Islet of Langerhans (tissue), 1 donor: Measurements from ENCODE around the gene ZNF304.
"Not testable (repeated sequence)": the region's sequence is repeated elsewhere in the genome, so short reads cannot be mapped to it uniquely, and the experiment has no call there.

ENCODE experiments used
- FAIRE-seq: peaks from one replicate; lab custom pipeline; 2011; peaks lifted over from hg19 to GRCh38; lab: Jason Lieb, UNC

Gene ZNF304

DNA sequence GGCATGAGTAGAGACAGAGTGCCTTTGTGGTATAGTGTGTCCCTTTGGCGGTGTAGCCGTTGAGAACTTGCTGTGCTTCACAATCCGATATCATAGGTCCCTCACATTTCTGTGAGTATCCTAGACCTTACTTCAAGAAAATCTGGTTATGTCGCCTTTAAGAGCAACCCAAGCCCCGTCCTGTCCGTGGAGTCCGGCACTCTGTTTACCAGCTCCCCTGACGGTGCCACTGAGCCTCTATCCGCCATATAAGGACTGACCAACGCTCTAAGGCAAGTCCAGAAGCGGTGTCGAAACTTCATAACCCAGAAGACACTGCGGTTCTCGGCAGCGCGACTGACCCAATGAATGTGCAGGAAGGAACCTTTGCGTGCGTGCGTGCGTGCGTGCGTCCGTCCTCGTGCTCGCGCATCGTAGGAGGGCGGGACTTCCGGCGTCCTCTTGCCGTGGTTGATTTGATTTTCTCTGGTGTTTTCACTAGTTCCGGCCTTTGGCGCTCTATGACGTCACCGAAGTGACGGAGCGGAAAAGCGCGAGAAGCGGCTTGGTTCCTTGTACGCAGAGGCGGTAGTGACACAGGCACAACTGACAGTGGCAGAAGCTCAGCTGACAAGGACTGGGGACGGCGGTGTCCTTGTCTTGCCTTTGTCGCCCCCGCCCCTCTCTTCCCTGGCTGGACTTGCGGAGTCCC is 12.1 kb downstream of the ZNF304 start, which contains the start of the genes TRAPPC2B and ZNF547:
TSS of gene TRAPPC2B (plus strand) at position 555 of the 691 bp plus-strand sequence. CDS start 1,283 bp downstream, outside the sequence.
TSS of gene ZNF547 (plus strand) at position 555 of the 691 bp plus-strand sequence. CDS start 5,005 bp downstream, outside the sequence.
- FAIRE-seq = peak; percentile 97

DNA sequence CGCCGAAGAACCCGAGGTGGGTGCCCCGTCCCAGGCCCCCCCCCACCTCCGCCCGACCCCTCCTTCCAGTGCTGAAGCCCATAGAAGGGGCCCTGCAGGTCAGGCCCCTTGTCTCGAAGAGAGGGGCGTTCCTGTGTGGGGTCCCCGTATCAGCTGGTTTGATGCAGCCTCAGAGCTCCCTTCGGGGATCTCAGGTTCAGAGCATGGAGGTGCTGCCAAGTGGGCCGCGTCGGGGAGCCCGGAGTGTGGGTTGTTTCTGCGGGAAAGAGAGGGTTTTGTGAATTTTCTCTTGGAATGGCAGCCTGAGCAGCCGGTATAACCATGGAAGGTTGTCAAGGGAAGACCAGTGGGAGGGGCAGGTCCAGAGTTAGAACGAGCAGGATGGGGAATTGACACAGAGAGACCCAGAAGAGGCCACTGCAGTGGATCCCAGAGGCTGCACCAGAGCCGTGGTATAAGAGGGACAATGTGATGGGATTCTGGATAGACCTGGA is 12.7 kb downstream of the ZNF304 start:
- FAIRE-seq = no peak

DNA sequence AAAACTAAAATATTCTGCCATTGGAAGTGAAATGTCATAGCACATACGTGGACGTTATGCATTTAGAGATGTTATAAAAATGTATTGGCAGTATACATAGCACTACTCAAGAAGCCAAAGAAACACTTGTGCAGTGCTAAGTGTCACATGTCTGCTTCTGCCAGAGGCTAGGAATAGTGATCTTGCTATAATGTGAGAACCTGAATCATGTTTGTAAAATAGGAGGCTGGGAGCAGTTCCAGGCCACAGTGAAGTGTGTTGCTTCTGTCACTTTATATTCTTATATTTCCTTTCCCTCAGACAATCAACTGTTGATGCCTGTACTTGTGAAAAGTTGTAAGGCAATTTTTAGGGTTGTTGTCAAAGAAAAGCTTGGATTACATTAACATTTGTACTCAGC is 15.7 kb downstream of the ZNF304 start:
- no peak for FAIRE-seq

DNA sequence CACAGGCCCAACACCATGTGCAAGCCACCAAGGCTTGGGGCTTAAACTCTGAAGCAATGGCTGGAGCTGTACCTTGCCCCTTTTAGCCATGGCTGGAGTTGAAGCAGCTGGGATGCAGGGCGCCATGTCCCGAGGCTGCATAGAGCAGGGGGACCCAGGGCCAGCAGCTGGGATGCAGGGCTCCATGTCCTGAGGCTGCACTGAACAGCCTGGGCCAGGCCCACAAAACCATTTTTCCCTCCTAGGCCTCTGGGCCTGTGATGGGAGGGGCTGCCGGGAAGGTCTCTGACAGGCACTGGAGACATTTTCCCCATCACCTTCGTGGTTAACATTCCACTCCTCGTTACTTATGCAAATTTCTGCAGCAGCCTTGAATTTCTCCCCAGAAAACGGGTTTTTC is 23.1 kb downstream of the ZNF304 start:
- no peak for FAIRE-seq

DNA sequence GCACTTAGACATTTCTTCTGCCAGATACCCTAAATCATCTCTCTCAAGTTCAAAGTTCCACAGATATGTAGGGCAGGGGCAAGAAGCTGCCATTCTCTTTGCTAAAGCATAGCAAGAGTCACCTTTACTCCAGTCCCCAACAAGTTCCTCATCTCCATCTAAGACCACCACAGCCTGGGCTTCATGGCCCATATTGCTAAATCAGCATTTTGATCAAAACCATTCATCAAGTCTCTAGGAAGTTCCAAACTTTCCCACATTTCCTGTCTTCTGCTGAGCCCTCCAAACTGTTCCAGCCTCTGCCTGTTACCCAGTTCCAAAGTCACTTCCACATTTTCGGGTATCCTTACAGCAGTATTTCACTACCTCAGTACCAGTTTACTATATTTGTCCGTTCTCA is 23.6 kb downstream of the ZNF304 start:
- not testable (repeated sequence) for FAIRE-seq

DNA sequence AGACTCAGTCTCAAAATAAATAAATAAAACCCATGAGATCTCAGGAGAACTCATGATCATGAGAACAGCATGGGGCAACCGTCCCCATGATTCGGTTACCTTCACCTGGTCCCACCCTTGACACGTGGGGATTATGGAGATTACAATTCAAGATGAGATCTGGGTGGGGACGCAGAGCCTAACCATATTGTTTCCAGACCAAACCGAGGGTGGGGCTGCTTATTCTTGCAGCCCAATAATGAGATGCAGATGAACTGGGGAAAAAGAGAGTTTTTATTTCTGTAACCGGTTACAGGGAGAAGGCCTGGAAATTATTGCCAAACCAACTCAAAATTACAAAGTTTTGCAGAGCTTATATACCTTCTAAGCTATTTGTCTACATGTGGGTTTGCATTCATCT is 25.1 kb downstream of the ZNF304 start:
- FAIRE-seq = no peak

DNA sequence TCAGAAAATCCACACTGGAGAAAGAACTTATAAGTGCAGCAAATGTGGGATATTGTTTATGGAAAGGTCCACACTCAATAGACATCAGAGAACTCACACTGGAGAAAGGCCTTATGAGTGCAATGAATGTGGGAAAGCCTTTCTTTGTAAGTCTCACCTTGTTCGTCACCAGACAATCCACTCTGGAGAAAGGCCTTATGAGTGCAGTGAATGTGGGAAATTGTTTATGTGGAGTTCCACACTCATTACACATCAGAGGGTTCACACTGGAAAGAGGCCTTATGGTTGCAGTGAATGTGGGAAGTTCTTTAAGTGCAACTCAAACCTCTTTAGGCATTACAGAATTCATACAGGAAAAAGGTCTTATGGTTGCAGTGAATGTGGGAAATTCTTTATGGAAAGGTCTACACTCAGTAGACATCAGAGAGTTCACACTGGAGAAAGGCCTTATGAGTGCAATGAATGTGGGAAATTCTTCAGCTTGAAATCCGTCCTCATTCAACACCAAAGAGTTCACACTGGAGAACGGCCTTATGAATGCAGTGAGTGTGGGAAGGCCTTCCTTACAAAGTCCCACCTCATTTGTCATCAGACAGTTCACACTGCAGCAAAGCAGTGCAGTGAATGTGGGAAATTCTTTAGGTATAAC is 26.6 kb downstream of the ZNF304 start:
- no peak for FAIRE-seq

DNA sequence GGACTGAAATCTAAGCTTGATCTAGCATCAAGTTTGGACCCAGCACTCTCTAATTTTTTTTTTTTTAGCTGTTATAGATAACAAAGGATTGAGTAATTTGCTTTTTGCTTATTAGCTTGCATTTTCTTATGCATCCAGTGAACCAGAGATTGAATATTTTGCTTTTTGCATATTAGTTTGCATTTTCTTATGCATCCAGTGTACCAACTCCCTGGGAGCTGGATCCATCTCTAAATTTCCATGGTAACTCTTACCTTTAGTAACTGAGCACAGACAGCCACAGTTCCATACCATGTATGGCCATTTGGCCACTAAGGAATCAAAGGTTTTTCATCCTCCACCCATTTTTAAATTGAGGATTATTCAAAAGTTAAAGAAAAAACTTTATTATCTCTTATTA is 29.9 kb downstream of the ZNF304 start:
- FAIRE-seq = no peak

DNA sequence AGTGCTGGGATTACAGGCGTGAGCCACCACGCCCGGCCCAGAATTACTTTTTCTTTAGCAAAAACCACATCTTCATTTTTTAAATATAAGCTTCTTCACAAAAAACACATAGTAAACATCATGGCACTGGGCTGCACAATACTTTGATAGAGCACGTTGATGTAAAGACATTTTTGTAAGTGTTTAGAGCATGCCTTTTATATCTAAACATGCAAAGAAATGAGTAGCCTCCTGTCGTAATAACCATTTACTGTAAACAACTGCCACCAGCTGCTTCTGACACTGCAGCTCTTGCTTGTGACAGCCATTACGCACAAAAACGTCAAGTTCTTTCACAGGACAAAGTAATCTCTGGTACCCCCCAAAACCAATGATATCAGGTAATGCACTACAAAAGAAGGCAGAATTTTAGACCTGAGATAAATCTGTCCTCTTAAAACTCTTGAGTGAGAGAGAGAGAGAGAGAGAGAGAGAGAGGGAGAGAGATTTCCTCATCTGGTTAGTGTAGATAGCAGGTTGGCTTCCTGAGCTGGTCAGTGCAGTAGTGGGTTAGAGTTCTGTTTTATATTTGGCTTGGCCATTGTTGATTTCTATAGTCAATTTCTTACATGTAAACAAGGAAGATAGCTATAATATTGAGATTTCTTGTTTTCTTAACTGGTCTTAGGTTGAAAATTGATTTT is 31.9 kb downstream of the ZNF304 start:
- FAIRE-seq = no peak

DNA sequence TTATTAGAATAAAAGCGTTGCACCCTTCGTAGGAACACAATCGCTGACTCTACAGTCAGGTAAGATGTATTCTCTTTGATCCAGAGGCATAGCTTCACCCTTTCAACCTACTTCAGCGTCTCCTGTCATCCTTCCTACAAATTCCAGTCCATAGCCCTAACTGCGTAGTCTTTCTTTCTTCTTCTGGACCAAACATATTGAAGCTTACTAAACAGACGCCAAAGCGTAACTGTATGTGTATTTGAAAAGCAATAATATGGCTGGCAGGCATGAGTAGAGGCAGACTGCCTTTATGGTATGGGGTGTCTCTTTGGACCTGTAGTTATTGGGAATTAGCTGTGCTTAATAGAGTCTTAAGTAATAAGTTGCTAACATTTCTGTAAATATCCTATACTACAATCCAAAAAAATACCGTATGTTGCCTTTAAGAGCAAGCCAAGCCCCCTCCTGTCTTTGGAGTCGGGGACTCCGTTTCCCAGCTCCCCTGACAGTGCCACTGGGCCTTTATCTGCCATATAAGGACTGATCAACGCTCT is 38.2 kb downstream of the ZNF304 start:
- peak; percentile 99 for FAIRE-seq

DNA sequence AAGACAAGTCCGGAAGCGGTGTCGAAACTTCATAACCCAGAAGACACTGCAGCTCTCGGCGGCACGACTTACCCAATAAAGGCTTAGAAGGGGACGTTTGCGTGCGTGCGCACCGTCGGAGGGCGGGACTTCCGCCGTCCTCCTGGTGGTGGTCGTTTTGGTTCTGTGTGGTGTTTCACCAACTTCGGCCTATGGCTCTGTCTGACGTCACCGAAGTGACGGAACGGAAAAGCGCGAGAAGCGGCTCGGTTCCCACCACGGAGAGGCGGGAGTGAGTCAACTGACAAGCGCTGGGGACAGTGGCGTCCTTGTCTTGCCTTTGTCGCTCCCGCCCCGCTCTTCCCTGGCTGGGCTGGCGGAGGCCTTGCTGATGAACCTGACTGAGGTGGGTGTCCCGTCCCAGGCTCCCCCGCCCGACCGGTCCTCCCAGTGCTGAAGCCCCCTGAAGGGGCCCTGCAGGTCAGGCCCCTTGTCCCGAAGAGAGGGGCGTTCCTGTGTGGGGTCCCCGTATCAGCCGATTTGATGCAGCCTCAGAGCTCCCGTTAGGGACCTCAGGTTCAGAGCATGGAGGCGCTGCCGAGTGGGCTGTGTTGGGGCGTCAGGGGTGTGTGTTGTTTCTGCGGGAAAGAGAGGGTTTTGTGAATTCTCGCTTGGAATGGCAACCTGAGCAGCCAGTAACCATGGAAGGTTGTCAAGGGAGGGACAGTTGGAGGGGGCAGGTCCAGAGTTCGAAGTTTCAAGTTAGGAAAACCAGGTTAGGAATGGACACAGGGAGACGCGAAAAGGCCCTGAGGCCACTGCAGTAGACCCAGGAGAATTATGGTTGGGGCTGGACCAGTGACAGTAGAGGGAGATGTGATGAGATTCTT is 38.9 kb downstream of the ZNF304 start, which contains the start of gene ZNF548:
TSS of gene ZNF548 (plus strand) at position 125 of the 869 bp plus-strand sequence. CDS start at position 371, 246 bp downstream.
- FAIRE-seq = no peak

DNA sequence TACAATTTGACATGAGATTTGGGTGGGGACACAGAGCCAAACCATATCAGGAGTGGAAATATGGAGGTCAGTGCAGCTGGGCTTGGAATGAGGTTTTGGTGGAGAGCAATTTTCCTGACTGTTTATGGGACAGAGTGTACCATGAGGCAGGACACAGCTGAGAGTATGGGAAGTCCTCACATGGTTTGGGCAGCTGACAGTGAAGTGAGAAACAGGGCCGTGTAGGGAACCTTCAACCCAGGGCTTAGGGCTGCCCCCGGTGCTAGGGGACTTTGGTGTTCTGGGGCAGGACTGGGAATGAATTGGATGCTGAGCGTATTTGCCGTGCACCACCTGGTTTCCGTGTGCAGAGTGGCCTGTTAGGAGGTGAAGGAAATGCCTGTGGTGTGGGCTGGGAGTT is 44.6 kb downstream of the ZNF304 start:
- FAIRE-seq = no peak

DNA sequence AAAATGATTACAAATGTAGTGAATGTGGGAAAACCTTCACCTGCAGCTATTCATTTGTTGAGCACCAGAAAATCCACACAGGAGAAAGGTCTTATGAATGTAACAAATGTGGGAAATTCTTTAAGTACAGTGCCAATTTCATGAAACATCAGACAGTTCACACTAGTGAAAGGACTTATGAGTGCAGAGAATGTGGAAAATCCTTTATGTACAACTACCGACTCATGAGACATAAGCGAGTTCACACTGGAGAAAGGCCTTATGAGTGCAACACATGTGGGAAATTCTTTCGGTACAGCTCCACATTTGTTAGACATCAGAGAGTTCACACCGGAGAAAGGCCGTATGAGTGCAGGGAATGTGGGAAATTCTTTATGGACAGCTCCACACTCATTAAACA is 47.8 kb downstream of the ZNF304 start:
- FAIRE-seq = no peak

DNA sequence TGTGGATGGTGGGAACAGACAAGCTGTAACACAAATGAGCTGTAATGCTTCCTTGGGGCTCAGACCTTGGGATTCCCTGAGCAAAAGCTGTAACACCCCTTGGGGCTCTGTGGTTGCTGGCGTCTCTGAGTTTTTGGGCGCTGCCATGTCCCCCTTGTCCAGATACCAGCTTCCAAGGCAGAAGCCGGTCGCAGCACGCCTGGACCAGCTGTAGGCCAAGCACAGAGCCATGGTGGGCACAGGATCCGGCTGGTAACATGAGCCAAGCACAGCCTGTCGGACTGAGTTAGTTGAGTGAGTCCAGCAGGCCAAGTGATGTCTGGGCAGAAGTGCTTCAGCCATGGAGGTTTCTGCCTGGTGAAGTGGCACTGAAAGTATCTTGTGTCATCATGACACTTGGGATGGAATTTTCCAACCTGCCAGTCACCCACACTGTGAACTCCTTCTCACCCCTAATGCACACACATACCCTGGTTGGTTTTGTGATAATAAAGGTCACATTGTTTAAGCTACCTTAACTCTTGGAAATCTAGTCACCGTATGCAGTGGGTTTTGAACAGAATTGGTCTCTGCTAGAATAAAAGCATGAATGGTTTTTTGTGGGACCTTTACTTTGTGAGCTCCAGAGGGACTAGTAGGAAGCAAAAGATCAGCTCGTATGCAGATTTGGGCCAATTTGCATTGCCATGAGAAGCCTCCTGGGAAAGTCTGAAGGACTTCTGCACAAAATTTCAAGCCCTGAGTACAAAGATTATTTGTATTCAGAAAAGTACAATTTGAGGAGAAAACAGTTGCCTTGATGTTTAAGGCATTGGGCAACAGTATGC is 52.9 kb downstream of the ZNF304 start:
- no peak for FAIRE-seq

DNA sequence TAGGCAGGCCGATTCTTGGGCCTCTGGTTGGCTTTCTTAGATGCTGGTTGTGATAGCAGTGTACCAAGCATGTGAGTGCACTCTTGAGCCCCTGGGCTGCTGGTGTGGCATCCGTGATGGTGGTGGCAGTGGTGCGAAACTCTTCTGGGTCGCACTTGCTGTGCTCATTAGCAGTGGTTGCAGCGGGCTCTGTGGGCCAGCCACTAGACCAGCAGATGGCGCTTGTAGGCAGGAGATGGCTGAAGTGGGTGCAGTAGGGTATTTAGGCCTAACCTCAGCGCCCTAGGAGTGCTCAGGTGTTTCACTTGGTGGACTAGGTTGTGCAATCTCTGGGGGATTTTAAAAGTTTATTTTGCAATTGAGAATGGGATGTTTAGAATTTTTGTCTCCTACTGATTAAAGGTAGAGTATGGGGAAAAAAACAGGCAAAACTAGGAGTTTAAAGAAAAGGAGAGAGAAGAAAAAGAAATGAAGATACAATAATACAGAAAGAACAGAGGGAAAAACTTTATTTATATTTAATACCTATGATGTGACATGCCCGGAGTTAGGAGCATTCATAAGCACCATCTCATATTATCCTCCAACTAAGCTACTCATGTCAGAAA is 55.5 kb downstream of the ZNF304 start:
- peak; percentile 27 for FAIRE-seq
